Mucosa of rectum (tissue), 2 donors: Measurements from ENCODE around the gene SPPL3.

ENCODE experiments used
- H3K27ac ChIP-seq, 2 donors: one replicate each; pipeline ENCODE4 v1.7.0; 2013; ENCODE audit warnings: inconsistent platforms in 2 of 2, low read depth in 2 of 2, low read length in 2 of 2
- H3K27me3 ChIP-seq, 2 donors: one replicate each; pipeline ENCODE4 v1.7.0; 2013; ENCODE audit warnings: low read length in 2 of 2; ENCODE audit not compliant: control insufficient read depth in 2 of 2, insufficient read depth in 2 of 2
- H3K36me3 ChIP-seq, 2 donors: one replicate each; pipeline ENCODE4 v1.7.0; 2013; ENCODE audit warnings: low read length in 2 of 2; ENCODE audit not compliant: control insufficient read depth in 2 of 2, insufficient read depth in 2 of 2
- H3K4me1 ChIP-seq, 2 donors: one replicate each; pipeline ENCODE4 v1.7.0; 2013; ENCODE audit warnings: low read length in 2 of 2, mild to moderate bottlenecking in 1 of 2; ENCODE audit not compliant: control insufficient read depth in 2 of 2, insufficient read depth in 2 of 2
- H3K4me3 ChIP-seq, 2 donors: one replicate each; pipeline ENCODE4 v1.7.0; 2013; ENCODE audit warnings: low read length in 2 of 2
- H3K9ac ChIP-seq, 2 donors: one replicate each; pipeline ENCODE4 v1.7.0; 2013; ENCODE audit warnings: low read length in 2 of 2, low read depth in 1 of 2, mild to moderate bottlenecking in 1 of 2
- H3K9me3 ChIP-seq, 2 donors: one replicate each; pipeline ENCODE4 v1.7.0; 2013; ENCODE audit warnings: low read length in 2 of 2; ENCODE audit not compliant: control insufficient read depth in 2 of 2
- donor health status: healthy.
- donor health status: Normal muscosa, but diverticular disease.

Gene SPPL3

GRCh38 chr12:120740871-120741270, 163.3 kb downstream of the SPPL3 start:
- Histone ChIP-seq H3K9me3 (no peaks in the 10 kb centered on the region), H3K27me3 (no peaks in the 10 kb centered on the region), H3K36me3 (peaks cover 25 to 27% of the 10 kb centered on the region in 2 donors), H3K4me1 (no peaks in the 10 kb centered on the region), H3K9ac (no peak overlapping the region), H3K4me3 (no peak overlapping the region), H3K27ac (no peak overlapping the region)

- no peaks in the 10 kb centered on the region for H3K9me3 ChIP-seq
- H3K27ac ChIP-seq = no peak overlapping the region
- H3K36me3 ChIP-seq = peaks cover 25 to 27% of the 10 kb centered on the region in 2 donors
- H3K9ac ChIP-seq = no peak overlapping the region
- no peak overlapping the region for H3K4me3 ChIP-seq
- no peaks in the 10 kb centered on the region for H3K4me1 ChIP-seq
- no peaks in the 10 kb centered on the region for H3K27me3 ChIP-seq
Measured at GRCh38 chr12:120739821-120740613, 164.1 kb downstream of the SPPL3 start.

- no peaks in the 10 kb centered on the region for H3K4me1 ChIP-seq
- H3K36me3 ChIP-seq = peaks cover 27 to 28% of the 10 kb centered on the region in 2 donors
- H3K4me3 ChIP-seq = no peak overlapping the region
- H3K27ac ChIP-seq = no peak overlapping the region
- no peaks in the 10 kb centered on the region for H3K27me3 ChIP-seq
- no peak overlapping the region for H3K9ac ChIP-seq
- H3K9me3 ChIP-seq = no peaks in the 10 kb centered on the region
Measured at GRCh38 chr12:120739031-120739762, 165.0 kb downstream of the SPPL3 start.

- H3K36me3 ChIP-seq = peaks cover 27 to 33% of the 10 kb centered on the region in 2 donors
- H3K27ac ChIP-seq = no peak overlapping the region
- no peak overlapping the region for H3K4me3 ChIP-seq
- no peaks in the 10 kb centered on the region for H3K27me3 ChIP-seq
- no peaks in the 10 kb centered on the region for H3K4me1 ChIP-seq
- no peak overlapping the region for H3K9ac ChIP-seq
- no peaks in the 10 kb centered on the region for H3K9me3 ChIP-seq
Measured at GRCh38 chr12:120738252-120739030, 165.7 kb downstream of the SPPL3 start.

GRCh38 chr12:120737557-120738251, 166.5 kb downstream of the SPPL3 start:
- no peak overlapping the region for H3K27ac ChIP-seq
- H3K36me3 ChIP-seq = peaks cover 27 to 36% of the 10 kb centered on the region in 2 donors
- no peaks in the 10 kb centered on the region for H3K4me1 ChIP-seq
- H3K9ac ChIP-seq = no peak overlapping the region
- H3K27me3 ChIP-seq = no peaks in the 10 kb centered on the region
- no peak overlapping the region for H3K4me3 ChIP-seq
- no peaks in the 10 kb centered on the region for H3K9me3 ChIP-seq

- no peak overlapping the region for H3K4me3 ChIP-seq
- H3K36me3 ChIP-seq = peaks cover 27 to 36% of the 10 kb centered on the region in 2 donors
- H3K27me3 ChIP-seq = no peaks in the 10 kb centered on the region
Measured at GRCh38 chr12:120736404-120737331, 167.5 kb downstream of the SPPL3 start.

GRCh38 chr12:120735181-120735580, 169.0 kb downstream of the SPPL3 start:
- no peaks in the 10 kb centered on the region for H3K27me3 ChIP-seq
- no peaks in the 10 kb centered on the region for H3K9me3 ChIP-seq
- no peak overlapping the region for H3K27ac ChIP-seq
- no peaks in the 10 kb centered on the region for H3K4me1 ChIP-seq
- H3K9ac ChIP-seq = no peak overlapping the region
- H3K4me3 ChIP-seq = no peak overlapping the region
- H3K36me3 ChIP-seq = peaks cover 31 to 42% of the 10 kb centered on the region in 2 donors

More at GRCh38 chr12:120736404-120737331, 167.5 kb downstream of the SPPL3 start:
- Histone ChIP-seq H3K9ac (no peak overlapping the region), H3K4me1 (no peaks in the 10 kb centered on the region), H3K27ac (no peak overlapping the region), H3K9me3 (no peaks in the 10 kb centered on the region)

- H3K4me1 ChIP-seq = no peaks in the 10 kb centered on the region
- H3K36me3 ChIP-seq = peaks cover 28 to 49% of the 10 kb centered on the region in 2 donors
- no peaks in the 10 kb centered on the region for H3K27me3 ChIP-seq
- no peak overlapping the region for H3K9ac ChIP-seq
- no peak overlapping the region for H3K4me3 ChIP-seq
- H3K27ac ChIP-seq = no peak overlapping the region
- H3K9me3 ChIP-seq = no peaks in the 10 kb centered on the region
Measured at GRCh38 chr12:120734210-120734609, 169.9 kb downstream of the SPPL3 start.

- peaks cover 22 to 48% of the 10 kb centered on the region in 2 donors for H3K36me3 ChIP-seq
- no peak overlapping the region for H3K27ac ChIP-seq
- no peak overlapping the region for H3K9ac ChIP-seq
Measured at GRCh38 chr12:120733574-120733973, 170.6 kb downstream of the SPPL3 start.

More at GRCh38 chr12:120733574-120733973, 170.6 kb downstream of the SPPL3 start:
- Histone ChIP-seq H3K9me3 (no peaks in the 10 kb centered on the region), H3K4me1 (peaks cover 0 to under 1% of the 10 kb centered on the region in 2 donors), H3K4me3 (no peak overlapping the region), H3K27me3 (no peaks in the 10 kb centered on the region)
